ENCODE data around the gene NELFCD.
"Not testable (repeated sequence)": the region's sequence is repeated elsewhere in the genome, so short reads cannot be mapped to it uniquely, and the experiment has no call there.

Gene NELFCD

GRCh38 chr20:59039233-59039632 lies 58.2 kb downstream of the NELFCD start:
- no peak for DNase-seq (ENCODE audit: low read depth)
- H3K4me3 ChIP-seq (ENCODE audit: low read depth, low read length) = no peak overlapping the region

- H3K4me3 ChIP-seq (ENCODE audit: low read depth, low read length) = no peak overlapping the region
- DNase-seq (ENCODE audit: low read depth) = no peak
Observed at GRCh38 chr20:59040667-59041066, 59.6 kb downstream of the NELFCD start.

GRCh38 chr20:59041487-59041886 lies 60.4 kb downstream of the NELFCD start:
- peak overlapping the region; percentile 79 for H3K4me3 ChIP-seq (ENCODE audit: low read depth, low read length)
- DNase-seq (ENCODE audit: low read depth) = not testable (repeated sequence)

- H3K4me3 ChIP-seq (ENCODE audit: low read depth, low read length) = peak within 1 kb of the TSS; percentile 79
- no peak for DNase-seq (ENCODE audit: low read depth)
Observed at GRCh38 chr20:59042151-59042795, 61.2 kb downstream of the NELFCD start, which contains the start of gene PRELID3B. Gene PRELID3B, minus strand, starts transcription at chr20:59042786. Its CDS starts 56 bp downstream, at chr20:59042730.

- DNase-seq (ENCODE audit: low read depth) = no peak
- peak overlapping the region; percentile 79 for H3K4me3 ChIP-seq (ENCODE audit: low read depth, low read length)
Observed at GRCh38 chr20:59042796-59043631, 62.0 kb downstream of the NELFCD start.

GRCh38 chr20:59043698-59044097 lies 62.6 kb downstream of the NELFCD start:
- no peak for DNase-seq (ENCODE audit: low read depth)
- no peak overlapping the region for H3K4me3 ChIP-seq (ENCODE audit: low read depth, low read length)

GRCh38 chr20:59044295-59044694 lies 63.2 kb downstream of the NELFCD start:
- no peak overlapping the region for H3K4me3 ChIP-seq (ENCODE audit: low read depth, low read length)
- DNase-seq (ENCODE audit: low read depth) = no peak

Data from skeletal muscle cell (primary cell).